Raji (cell line): ENCODE measurements around the gene CASK.

Experiments
- POLR2A ChIP-seq: IDR thresholded peaks from 2 replicates; pipeline ENCODE4 v1.6.1; 2011; ENCODE audit warnings: low read depth, low read length, control low read depth; ENCODE audit not compliant: insufficient read depth

CASK gene

DNA sequence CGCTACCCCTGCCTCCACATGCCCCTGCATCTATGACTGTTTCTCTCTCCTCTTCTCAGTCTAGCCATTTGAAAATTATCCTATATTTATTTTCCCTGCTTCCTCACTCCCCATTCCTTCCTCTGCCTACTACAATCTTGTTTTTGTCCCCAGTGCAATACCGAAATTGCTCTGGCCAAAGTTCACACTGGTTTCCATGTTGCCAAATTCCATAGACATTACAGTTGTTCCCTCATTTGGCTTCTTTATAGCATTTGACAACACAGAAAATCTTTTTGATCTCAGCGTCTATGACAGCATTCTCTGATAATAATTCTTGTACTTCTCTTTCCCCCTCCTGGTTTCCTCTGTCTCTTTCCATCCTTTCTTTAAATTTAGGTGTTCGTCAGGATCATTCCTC lies 100.0 kb downstream of the CASK start:
- no peak for TF ChIP-seq POLR2A

GRCh38 chrX:41822892-41823291 lies 100.5 kb downstream of the CASK start:
- TF ChIP-seq POLR2A = no peak

DNA sequence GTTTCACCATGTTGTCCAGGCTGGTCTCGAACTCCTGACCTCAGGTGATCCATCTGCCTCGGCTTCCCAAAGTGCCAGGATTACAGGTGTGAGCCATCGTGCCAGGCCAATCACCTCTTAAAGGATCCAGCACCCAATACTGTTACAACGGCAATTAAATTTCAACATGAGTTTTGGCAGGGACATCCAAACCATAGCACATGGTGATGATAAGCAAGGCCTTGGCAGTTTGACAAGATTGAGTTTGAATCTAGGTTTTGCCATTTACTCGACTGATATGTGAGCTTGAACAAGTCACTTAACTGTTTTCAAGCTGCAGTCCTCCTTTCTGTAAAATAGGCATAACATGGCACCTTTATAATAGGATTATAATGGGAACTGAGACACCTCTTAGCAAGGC lies 115.3 kb downstream of the CASK start:
- TF ChIP-seq POLR2A = no peak

DNA sequence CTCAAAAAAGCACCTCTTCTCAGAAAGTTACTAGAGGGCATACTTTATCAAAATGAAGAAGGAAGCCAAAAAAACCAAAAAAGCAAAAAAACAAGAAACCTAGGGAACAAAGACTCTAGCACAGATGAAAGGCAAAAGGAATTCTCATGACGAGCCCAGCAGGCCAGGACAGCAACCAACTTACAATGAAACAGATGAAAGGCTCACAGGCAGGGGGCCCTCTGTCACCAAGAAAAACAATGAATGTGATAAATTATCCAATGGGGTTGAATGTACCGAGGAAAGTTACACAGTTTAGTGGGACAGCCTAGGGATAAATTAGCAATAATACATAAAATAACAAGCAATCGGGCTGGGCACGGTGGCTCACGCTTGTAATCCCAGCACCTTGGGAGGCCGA lies 120.4 kb downstream of the CASK start:
- no peak for TF ChIP-seq POLR2A

DNA sequence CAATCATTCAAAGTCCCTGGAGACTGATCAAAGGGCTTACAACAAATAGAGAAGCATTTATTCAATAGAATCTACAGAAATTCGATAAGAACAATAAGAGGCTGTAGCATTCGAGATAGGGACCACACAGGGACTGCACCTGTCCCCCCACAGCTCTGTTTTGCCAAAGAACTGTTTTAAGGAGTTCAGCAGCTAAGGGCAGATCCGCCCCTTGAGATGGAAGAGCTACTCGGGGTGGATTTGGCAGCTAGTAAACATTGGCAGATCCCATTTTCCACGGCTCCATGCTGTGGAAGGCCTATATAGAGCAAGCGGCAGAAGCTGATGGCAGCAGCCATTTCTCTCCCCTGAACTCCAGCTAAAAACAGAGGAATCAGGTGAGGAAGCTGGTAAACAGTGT lies 123.7 kb downstream of the CASK start:
- TF ChIP-seq POLR2A = no peak

DNA sequence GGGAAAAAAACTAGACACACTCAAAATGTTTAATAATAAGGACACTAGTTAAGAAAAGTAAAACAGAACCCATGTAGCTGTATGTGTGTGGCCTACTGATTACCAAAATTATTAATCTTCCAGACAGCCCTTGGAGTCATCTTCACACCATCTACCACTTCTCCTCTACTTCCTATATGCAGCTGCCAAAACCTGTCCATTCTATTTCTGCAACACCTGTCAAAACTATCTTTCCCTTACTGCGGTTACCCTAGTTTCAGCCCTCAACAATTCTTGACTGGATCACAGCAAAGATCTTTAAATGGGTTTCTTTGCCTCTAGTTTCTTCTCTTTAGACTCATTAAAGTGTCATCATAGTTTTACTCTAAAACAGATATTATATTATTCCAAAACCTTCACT lies 126.8 kb downstream of the CASK start:
- TF ChIP-seq POLR2A = no peak

DNA sequence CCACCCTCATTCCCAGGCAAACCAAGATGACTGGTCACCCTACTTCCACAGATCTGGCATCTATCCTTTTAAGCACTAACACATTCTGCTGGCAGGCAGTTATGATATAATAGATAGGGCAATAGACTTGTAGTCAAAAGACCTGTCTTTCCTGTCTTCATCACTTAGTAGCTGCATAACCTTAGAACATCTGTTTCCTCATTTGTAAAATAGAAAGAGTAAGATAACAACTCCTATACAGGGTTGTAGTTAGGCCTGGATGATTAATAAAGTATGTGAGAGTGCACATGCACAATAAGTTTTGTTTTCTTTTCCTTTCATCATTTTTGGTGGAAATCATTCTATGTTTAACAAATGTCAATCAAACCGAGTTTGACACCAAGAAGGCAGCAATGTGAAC lies 127.3 kb downstream of the CASK start:
- no peak for TF ChIP-seq POLR2A

DNA sequence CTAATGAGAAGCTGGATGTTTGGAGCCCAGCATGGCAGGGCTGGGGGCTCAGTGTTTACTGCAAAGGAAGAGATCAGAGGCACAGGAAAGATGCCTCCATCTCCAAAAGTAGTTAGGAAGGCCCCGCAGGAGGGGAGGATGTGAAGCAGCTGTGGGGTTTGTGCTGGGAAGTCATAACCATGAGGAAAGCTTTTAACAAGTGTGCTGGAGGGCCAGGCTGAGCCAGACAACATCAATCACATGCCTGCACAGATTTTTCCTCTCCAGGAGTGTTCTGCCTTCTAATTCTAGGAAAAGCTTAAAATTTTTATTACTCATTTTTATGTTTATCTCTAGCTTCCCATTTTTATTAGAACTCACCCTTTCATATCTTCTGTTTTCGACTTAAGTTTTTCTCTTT lies 134.0 kb downstream of the CASK start:
- TF ChIP-seq POLR2A = no peak

DNA sequence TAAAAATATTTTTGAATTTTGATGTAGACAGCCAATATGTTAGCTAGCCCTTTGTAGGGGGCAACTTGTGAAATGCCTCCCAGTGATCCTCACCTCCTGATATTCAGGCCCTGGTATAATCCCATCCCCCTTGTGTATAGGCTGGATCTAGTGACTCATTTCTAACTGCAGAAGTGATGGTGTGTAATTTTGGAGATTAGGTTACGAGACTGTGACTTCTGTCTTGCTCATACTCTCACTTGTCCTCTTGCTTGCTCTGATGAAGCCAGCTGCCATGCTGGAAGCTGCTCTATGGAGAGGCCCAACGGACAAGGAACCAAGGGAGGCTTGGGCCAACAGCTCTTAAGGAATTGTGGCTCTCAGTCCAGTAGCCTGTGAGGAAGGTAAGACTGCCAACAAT lies 137.7 kb downstream of the CASK start:
- TF ChIP-seq POLR2A = no peak

GRCh38 chrX:41781500-41781899 lies 141.9 kb downstream of the CASK start:
- no peak for TF ChIP-seq POLR2A

- TF ChIP-seq POLR2A = no peak
Measured at GRCh38 chrX:41779941-41780340, 143.4 kb downstream of the CASK start.

DNA sequence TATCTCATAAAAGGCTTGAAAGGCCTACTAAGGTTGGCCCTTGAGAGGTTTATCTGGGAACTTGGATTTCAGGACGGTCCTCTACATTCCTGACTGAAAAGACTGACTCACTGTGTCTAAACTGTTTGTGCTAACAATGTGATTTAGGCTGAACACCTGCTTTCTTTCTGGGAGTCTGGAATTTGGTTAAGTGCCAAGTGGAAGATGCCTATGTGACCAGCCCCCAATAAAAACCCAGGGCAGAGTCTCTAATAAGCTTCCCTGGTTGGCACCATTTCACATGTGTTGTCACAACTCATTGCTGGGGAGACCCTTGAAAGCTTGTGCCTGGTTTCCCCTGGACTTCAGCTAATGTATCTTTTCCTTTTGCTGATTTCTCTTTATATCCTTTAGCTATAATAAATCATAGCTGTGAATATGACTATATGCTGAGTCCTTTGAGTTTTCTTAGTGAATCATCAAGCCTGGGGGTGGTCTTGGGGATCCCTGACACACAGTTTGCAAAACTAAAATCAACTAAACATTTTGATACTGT lies 144.3 kb downstream of the CASK start:
- no peak for TF ChIP-seq POLR2A

DNA sequence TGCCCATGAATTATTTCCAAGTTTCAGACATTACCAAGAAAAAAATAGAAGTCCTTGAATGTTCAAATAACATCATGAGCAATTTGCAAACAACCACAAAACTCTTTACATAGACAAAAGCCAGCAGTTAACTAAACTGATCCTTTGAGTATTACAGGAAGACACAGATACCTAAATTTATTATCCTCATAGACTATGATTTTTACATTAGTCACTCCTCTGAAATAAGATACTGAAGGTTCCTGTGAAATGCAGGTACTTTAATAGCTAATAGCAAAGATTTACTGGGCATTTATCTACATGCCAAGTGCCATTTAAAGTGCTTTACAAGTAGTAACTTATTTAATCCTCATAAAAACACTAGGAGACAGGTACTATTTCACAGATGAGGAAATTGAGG lies 161.7 kb downstream of the CASK start:
- TF ChIP-seq POLR2A = no peak

DNA sequence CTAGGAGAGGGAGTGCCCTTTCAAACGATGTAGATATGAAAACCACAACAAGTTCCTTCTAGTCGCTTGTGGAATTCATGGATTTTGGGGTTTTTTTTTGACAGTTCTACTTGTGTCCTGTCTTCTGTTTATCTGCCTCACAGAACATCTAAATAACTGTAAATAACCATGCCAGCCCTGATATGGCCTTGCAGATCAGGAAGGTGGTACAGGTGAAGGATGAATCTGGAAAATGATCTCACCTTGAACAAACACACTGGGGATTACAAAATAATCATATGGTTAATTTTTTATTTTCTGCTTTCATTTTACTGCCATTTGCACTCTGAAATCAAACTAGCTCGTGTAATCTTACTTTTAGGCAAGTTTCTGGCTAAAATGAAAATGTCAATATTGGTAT lies 162.2 kb downstream of the CASK start:
- TF ChIP-seq POLR2A = no peak

GRCh38 chrX:41759817-41760216 lies 163.5 kb downstream of the CASK start:
- TF ChIP-seq POLR2A = no peak

DNA sequence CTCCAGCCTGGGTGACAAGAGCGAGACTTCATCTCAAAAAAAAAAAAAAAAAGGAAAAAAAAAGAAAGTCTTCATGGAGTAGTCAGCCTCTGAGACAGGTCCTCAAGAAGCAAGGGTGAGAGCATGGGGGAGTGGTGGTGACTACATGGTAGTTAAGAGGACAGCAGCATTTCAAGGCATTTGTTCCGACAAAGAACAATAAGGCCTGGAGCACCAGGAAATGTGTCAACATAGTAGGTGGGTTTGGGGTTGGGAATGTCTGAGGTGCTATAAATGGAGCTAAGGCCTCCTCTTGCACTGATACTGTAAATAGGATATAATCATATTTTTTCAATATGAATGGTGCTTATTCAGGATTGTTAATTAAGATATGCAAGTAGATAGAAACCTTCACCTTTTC lies 165.0 kb downstream of the CASK start:
- no peak for TF ChIP-seq POLR2A

DNA sequence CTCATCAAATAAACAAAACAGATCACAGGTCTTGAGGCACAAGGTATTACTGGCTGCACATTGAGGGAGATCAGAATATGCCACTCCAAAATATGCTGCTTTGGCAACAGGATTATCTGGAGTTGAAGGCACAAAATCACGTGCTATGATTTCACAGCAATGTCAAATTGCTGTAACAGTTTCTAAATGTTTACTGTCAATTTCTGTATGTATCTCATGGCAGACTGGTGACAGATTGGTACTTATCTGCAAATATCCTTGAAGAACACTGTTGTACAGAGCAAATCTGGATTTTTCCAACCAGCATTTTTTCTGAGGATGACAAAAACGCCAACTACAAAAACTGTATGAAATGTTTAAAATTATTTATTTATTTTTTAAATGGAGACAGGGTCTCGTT lies 172.6 kb downstream of the CASK start:
- TF ChIP-seq POLR2A = no peak

DNA sequence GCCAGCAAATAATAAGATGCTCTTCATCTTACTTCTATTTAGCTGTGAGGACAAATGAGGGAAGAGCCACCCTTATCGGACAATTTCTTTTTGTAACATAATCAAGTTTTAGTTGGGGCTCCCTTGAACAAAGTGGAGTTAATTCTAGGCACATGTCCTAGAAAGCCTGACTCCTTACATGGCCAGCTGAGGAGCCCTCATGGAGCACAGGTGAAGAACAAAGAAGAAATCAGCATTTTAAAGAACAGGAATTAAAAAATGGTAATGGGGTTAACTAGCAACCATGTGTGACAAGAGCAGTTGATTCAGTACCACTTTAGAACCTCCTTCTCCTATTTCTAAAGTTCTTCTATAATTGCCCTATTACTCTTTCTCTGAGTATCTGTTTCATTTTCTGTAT lies 183.5 kb downstream of the CASK start:
- TF ChIP-seq POLR2A = no peak
